T-cell (primary cell): ENCODE results near the gene TNK1. TPM values are rescaled to one million over a fixed set of nuclear protein-coding genes. Genes with fewer than 3 reads are reported as not detected.

Experiments used
- ATAC-seq, 4 experiments: fragments of 200-7000 bp in 3 of 4; fragments of 150-1000 bp in 1 of 4; cut with Tn5 transposase; replicated peaks in 1 of 4; 1 replicate in 3 of 4; 2 replicates in 1 of 4; pipeline ENCODE4 v1.10.0; 2021; ENCODE audit warnings: moderate library complexity in 3 of 4, mild to moderate bottlenecking in 2 of 4, moderate number of reproducible peaks in 1 of 4
- CTCF ChIA-PET, 2 donors: fragments of 300-600 bp; sonication (Branson Sonifier 250); formaldehyde crosslinking; loops; one replicate each; lab custom pipeline; 2022; ENCODE audit warnings: antibody characterized with exemption in 2 of 2; lab: Charles Lee
- POLR2A ChIA-PET, 2 donors: fragments of 300-600 bp; sonication (Branson Sonifier 250); formaldehyde crosslinking; loops; one replicate each; lab custom pipeline; 2022; ENCODE audit warnings: antibody characterized with exemption in 2 of 2; lab: Charles Lee
- DNase-seq, 35 experiments: peaks; one replicate each; pipeline versions ENCODE4 v3.0.0 to v3.0.0-alpha.2; 2013 to 2023
- H3K27ac ChIP-seq: one replicate; pipeline ENCODE4 v1.5.1; 2013; ENCODE audit warnings: low read length
- H3K27me3 ChIP-seq, 2 experiments: replicated peaks in 1 of 2; 1 replicate in 1 of 2; 2 replicates in 1 of 2; pipeline versions ENCODE4 v1.6.1 to v1.7.0; 2013; ENCODE audit warnings: low read length in 1 of 2, mixed read lengths in 1 of 2; ENCODE audit not compliant: control insufficient read depth in 2 of 2, insufficient read depth in 2 of 2; ENCODE audit errors: extremely low read depth in 1 of 2
- H3K36me3 ChIP-seq, 2 donors: 1 replicate in 1 of 2; 2 replicates in 1 of 2; pipeline versions ENCODE4 v1.6.1 to v1.7.0; 2013; ENCODE audit warnings: low read length in 1 of 2; ENCODE audit not compliant: control insufficient read depth in 2 of 2, insufficient read depth in 1 of 2; ENCODE audit errors: extremely low read depth in 1 of 2
- H3K4me1 ChIP-seq, 2 experiments: 1 replicate in 1 of 2; 2 replicates in 1 of 2; pipeline versions ENCODE4 v1.6.1 to v1.7.0; 2013; ENCODE audit warnings: low read length in 2 of 2, mixed read lengths in 1 of 2; ENCODE audit not compliant: insufficient read depth in 2 of 2, control insufficient read depth in 1 of 2; ENCODE audit errors: extremely low read depth in 1 of 2
- H3K4me3 ChIP-seq, 2 donors: 1 replicate in 1 of 2; 2 replicates in 1 of 2; pipeline versions ENCODE4 v1.5.1 to v1.7.0; 2013; ENCODE audit warnings: mild to moderate bottlenecking in 2 of 2, low read length in 1 of 2, moderate library complexity in 1 of 2; ENCODE audit not compliant: control insufficient read depth in 1 of 2; ENCODE audit errors: extremely low read depth in 1 of 2
- H3K9me3 ChIP-seq: 2 replicates; pipeline ENCODE4 v1.7.0; 2013
- H3K27ac Mint-ChIP-seq, 2 donors: one replicate each; pipeline ENCODE4 v1.8.0; 2020 to 2021; ENCODE audit warnings: mild to moderate bottlenecking in 2 of 2, mixed read lengths in 2 of 2
- H3K27me3 Mint-ChIP-seq, 2 donors: one replicate each; pipeline ENCODE4 v1.8.0; 2021 to 2022; ENCODE audit warnings: mixed read lengths in 2 of 2
- H3K36me3 Mint-ChIP-seq: one replicate; pipeline ENCODE4 v1.8.0; 2021; ENCODE audit warnings: mixed read lengths
- H3K4me1 Mint-ChIP-seq, 3 donors: one replicate each; pipeline ENCODE4 v1.8.0; 2020 to 2022; ENCODE audit warnings: mixed read lengths in 3 of 3, mild to moderate bottlenecking in 1 of 3
- H3K4me3 Mint-ChIP-seq, 3 donors: one replicate each; pipeline ENCODE4 v1.8.0; 2020 to 2022; ENCODE audit warnings: mild to moderate bottlenecking in 3 of 3, mixed read lengths in 3 of 3, moderate library complexity in 3 of 3
- H3K9me3 Mint-ChIP-seq, 3 donors: one replicate each; pipeline ENCODE4 v1.8.0; 2020 to 2022; ENCODE audit warnings: mixed read lengths in 3 of 3
- WGBS: methylation state at CpG from one replicate; pipeline ENCODE4 v1.1.5; 2013; ENCODE audit warnings: missing lambda C conversion rate; ENCODE audit not compliant: insufficient coverage; 5-methylcytosine and 5-hydroxymethylcytosine counted together
- total RNA-seq, 35 experiments: library from RNA in 6 of 35; stranded (reverse) in 6 of 35; fragments of 120-200 nt in 1 of 35; gene quantifications; one replicate each; pipeline versions ENCODE4 v1.2.1 to v1.2.4 and lab custom pipeline; 2013 to 2026

The TNK1 gene
- total RNA-seq, 5 donors from 2014 or later (not counting 1 experiment from before 2014, with no cell fraction given), result 5.7 to 18.3 (median 16.0) TPM

DNA sequence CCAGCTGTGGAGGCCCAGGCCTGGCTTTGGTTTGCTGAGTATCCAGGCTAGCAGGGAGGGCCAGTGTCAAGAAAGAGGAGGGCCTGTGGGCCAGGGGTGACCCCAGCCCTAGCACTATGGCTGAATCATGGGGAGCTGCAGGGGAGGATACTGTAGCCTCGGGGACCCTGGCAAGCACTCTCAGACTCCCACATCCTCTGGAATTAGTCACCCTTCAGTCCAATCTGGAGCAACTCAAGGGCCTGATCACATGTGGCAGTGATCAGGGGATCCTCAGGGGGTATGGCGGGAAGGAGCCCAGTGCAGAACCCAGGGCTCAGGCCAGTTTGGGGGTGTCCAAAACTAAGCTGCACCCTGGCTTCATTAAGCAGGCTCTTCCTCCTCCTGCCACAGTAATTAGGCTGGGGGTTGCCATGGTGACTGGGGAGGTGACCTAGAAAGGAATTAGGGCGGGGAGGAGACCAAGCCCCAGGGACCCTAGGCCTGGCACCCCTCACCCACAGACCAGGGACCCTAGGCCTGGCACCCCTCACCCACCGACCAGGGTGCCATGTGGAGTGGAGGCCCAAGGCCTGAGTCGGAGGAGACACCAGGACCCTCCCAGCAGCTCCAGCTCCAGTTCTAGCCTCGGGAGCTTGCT lies 32.6 kb downstream of the TNK1 start:
- Histone ChIP-seq H3K4me3 (no peak overlapping the region), H3K36me3 (no peaks in the 10 kb centered on the region), H3K4me1 (peaks cover 0 to 5% of the 10 kb centered on the region in 2 experiments), H3K27me3 (peaks cover 0 to 6% of the 10 kb centered on the region in 2 experiments), H3K9me3 (no peaks in the 10 kb centered on the region), H3K27ac (no peak overlapping the region)
- WGBS, result 80% methylated on average over 3 of the region's 6 CpGs
- ChIA-PET POLR2A (no interaction called here), CTCF (no interaction called here)
- Mint-ChIP-seq H3K36me3 (no peaks in the 10 kb centered on the region), H3K27ac (no peak overlapping the region), H3K27me3 (no peaks in the 10 kb centered on the region), H3K4me3 (no peak overlapping the region), H3K9me3 (no peaks in the 10 kb centered on the region), H3K4me1 (peaks cover 0 to 4% (median 2%) of the 10 kb centered on the region in 3 donors)
- ATAC-seq, result no peak
- DNase-seq, result no peak

GRCh38 chr17:7414837-7415236 lies 33.9 kb downstream of the TNK1 start:
- Mint-ChIP-seq H3K4me3 (no peak overlapping the region), H3K4me1 (no peaks in the 10 kb centered on the region), H3K27ac (no peak overlapping the region), H3K27me3 (peaks cover 0 to 4% of the 10 kb centered on the region in 2 donors), H3K36me3 (no peaks in the 10 kb centered on the region), H3K9me3 (no peaks in the 10 kb centered on the region)
- H3K4me1 ChIP-seq, result no peaks in the 10 kb centered on the region
- no peak overlapping the region for H3K27ac ChIP-seq
- H3K27me3 ChIP-seq, result peaks cover 0 to 18% of the 10 kb centered on the region in 2 experiments
- ChIA-PET POLR2A (interaction anchor here in 1 of 2 donors (0.7 kb wide), 1 partner anchor 31 kb away, joined by 5 read pairs; no protein-coding TSS in a partner anchor), CTCF (no interaction called here)
- H3K4me3 ChIP-seq, result no peak overlapping the region
- no peaks in the 10 kb centered on the region for H3K9me3 ChIP-seq
- WGBS, result 87% methylated on average over 14 of the region's 14 CpGs
- ATAC-seq (no peak), DNase-seq (no peak)
- H3K36me3 ChIP-seq, result no peaks in the 10 kb centered on the region

DNA sequence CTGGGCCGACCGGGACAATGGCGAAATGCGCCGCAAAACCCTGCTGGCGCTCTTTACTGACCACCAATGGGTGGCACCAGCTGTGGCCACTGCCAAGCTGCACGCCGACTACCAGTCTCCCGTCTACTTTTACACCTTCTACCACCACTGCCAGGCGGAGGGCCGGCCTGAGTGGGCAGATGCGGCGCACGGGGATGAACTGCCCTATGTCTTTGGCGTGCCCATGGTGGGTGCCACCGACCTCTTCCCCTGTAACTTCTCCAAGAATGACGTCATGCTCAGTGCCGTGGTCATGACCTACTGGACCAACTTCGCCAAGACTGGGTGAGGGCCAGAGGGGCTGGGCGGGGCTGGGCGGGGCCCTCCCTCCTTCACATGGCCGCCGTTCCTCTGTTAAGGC lies 34.9 kb downstream of the TNK1 start:
- H3K4me3 ChIP-seq, result no peak overlapping the region
- Mint-ChIP-seq H3K4me3 (no peak overlapping the region), H3K27ac (no peak overlapping the region), H3K9me3 (no peaks in the 10 kb centered on the region), H3K4me1 (no peaks in the 10 kb centered on the region), H3K36me3 (no peaks in the 10 kb centered on the region), H3K27me3 (peaks cover 0 to 4% of the 10 kb centered on the region in 2 donors)
- peaks cover 0 to 21% of the 10 kb centered on the region in 2 experiments for H3K27me3 ChIP-seq
- no peak overlapping the region for H3K27ac ChIP-seq
- no peak for DNase-seq
- POLR2A ChIA-PET, result no interaction called here
- CTCF ChIA-PET, result no interaction called here
- no peaks in the 10 kb centered on the region for H3K4me1 ChIP-seq
- 89% methylated on average over 20 of the region's 23 CpGs for WGBS
- no peak for ATAC-seq
- no peaks in the 10 kb centered on the region for H3K9me3 ChIP-seq
- H3K36me3 ChIP-seq, result no peaks in the 10 kb centered on the region

- WGBS, result 77% methylated on average over 4 of the region's 6 CpGs
- ChIA-PET POLR2A (no interaction called here), CTCF (no interaction called here)
- DNase-seq (peak in 1 of 35 experiments; percentile 30), ATAC-seq (peak in 1 of 4 experiments; percentile 36)
- H3K4me3 Mint-ChIP-seq, result no peak overlapping the region
- no peak overlapping the region for H3K27ac Mint-ChIP-seq
- Histone ChIP-seq H3K4me1 (no peaks in the 10 kb centered on the region), H3K9me3 (no peaks in the 10 kb centered on the region), H3K4me3 (no peak overlapping the region), H3K27me3 (peaks cover 0 to 21% of the 10 kb centered on the region in 2 experiments), H3K27ac (no peak overlapping the region), H3K36me3 (no peaks in the 10 kb centered on the region)
- H3K27me3 Mint-ChIP-seq, result peaks cover 0 to 4% of the 10 kb centered on the region in 2 donors
- no peaks in the 10 kb centered on the region for H3K9me3 Mint-ChIP-seq
- H3K4me1 Mint-ChIP-seq, result no peaks in the 10 kb centered on the region
- H3K36me3 Mint-ChIP-seq, result no peaks in the 10 kb centered on the region
Measured at GRCh38 chr17:7416323-7416722, 35.4 kb downstream of the TNK1 start.

GRCh38 chr17:7417056-7417655 lies 36.3 kb downstream of the TNK1 start:
- Mint-ChIP-seq H3K4me1 (no peaks in the 10 kb centered on the region), H3K27me3 (peaks cover 0 to 4% of the 10 kb centered on the region in 2 donors), H3K27ac (no peak overlapping the region), H3K36me3 (no peaks in the 10 kb centered on the region), H3K4me3 (no peak overlapping the region), H3K9me3 (no peaks in the 10 kb centered on the region)
- DNase-seq, result no peak
- Histone ChIP-seq H3K27me3 (peaks cover 0 to 21% of the 10 kb centered on the region in 2 experiments), H3K27ac (no peak overlapping the region), H3K4me3 (no peak overlapping the region), H3K4me1 (no peaks in the 10 kb centered on the region), H3K36me3 (no peaks in the 10 kb centered on the region), H3K9me3 (no peaks in the 10 kb centered on the region)
- WGBS, result 95% methylated on average over 43 of the region's 54 CpGs
- POLR2A ChIA-PET, result no interaction called here
- ATAC-seq, result no peak
- CTCF ChIA-PET, result no interaction called here

DNA sequence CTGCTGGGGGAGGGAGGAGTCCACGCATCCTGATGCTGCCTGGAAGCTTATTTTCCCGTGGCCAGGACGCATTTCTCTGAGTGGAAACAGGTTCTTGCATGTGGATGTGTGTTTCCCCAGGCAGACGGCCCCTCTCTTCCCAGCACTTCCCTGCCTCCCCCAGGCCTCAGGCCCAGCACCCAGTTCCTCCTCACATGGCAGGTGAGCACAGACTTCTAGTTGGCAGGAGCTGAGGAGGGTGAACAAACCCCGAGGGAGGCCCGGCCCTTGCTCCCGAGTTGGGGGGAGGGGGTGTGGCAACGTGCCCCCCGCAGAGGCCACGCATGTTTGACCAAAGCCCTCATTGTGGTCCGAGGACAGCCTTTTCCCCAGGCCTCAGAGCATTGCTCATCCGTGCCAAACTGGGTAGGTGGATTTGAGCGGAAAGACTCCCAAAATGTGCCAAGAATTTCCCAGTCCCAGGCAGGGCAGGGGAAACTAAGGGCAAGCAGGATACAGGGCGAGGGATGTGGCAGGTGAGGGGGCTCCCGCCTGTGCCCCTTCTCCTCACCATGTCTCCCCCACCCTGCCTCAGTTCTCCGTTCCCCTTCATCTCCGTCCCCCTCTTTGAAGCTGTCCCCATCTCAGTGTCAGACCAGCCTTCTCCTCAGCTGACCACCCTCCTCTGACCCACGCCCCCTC lies 37.7 kb downstream of the TNK1 start:
- CTCF ChIA-PET, result interaction anchor here in 1 of 2 donors (0.5 kb wide), 1 partner anchor 116 kb away, joined by 3 read pairs; no protein-coding TSS in a partner anchor
- no peaks in the 10 kb centered on the region for H3K36me3 ChIP-seq
- ATAC-seq (no peak), DNase-seq (no peak)
- no peaks in the 10 kb centered on the region for H3K36me3 Mint-ChIP-seq
- no peaks in the 10 kb centered on the region for H3K4me1 ChIP-seq
- H3K27me3 Mint-ChIP-seq, result peaks cover 0 to 4% of the 10 kb centered on the region in 2 donors
- H3K9me3 ChIP-seq, result no peaks in the 10 kb centered on the region
- no peaks in the 10 kb centered on the region for H3K4me1 Mint-ChIP-seq
- H3K27ac ChIP-seq, result no peak overlapping the region
- H3K4me3 Mint-ChIP-seq, result no peak overlapping the region
- WGBS, result 83% methylated on average over 9 of the region's 18 CpGs
- no peak overlapping the region for H3K27ac Mint-ChIP-seq
- H3K27me3 ChIP-seq, result peaks cover 0 to 21% of the 10 kb centered on the region in 2 experiments
- H3K9me3 Mint-ChIP-seq, result no peaks in the 10 kb centered on the region
- no peak overlapping the region for H3K4me3 ChIP-seq
- POLR2A ChIA-PET, result no interaction called here
